MM.1S (cell line): ENCODE data around the gene PDIA6.

Experiments used
- DNase-seq: peaks from one replicate; pipeline ENCODE4 v3.0.0-alpha.2; 2015
- H2AFZ ChIP-seq: fragments of 300-600 bp; sonication (generic); 2 replicates; pipeline ENCODE4 v1.6.0; 2016; ENCODE audit warnings: antibody characterized with exemption, low read length
- H3F3A ChIP-seq: fragments of 300-600 bp; sonication (generic); 2 replicates; pipeline ENCODE4 v1.6.1; 2016; ENCODE audit warnings: mild to moderate bottlenecking, antibody characterized with exemption, low read length, moderate library complexity, mixed read lengths; ENCODE audit not compliant: insufficient read depth
- H3K27ac ChIP-seq: fragments of 300-600 bp; sonication (generic); 2 replicates; pipeline ENCODE4 v1.5.1; 2016; ENCODE audit warnings: mild to moderate bottlenecking, low read length
- H3K27me3 ChIP-seq: fragments of 300-600 bp; sonication (generic); replicated peaks from 2 replicates; pipeline ENCODE4 v1.6.0; 2016; ENCODE audit warnings: low read length; ENCODE audit not compliant: insufficient read depth
- H3K36me3 ChIP-seq: fragments of 300-600 bp; sonication (generic); replicated peaks from 2 replicates; pipeline ENCODE4 v1.6.1; 2016; ENCODE audit warnings: mild to moderate bottlenecking, low read length, mixed read lengths; ENCODE audit not compliant: insufficient read depth
- H3K4me1 ChIP-seq: fragments of 300-600 bp; sonication (generic); 2 replicates; pipeline ENCODE4 v1.6.1; 2016; ENCODE audit warnings: low read length, mixed read lengths
- H3K4me2 ChIP-seq: fragments of 300-600 bp; sonication (generic); 2 replicates; pipeline ENCODE4 v1.6.0; 2016; ENCODE audit warnings: low read depth, low read length
- H3K4me3 ChIP-seq: fragments of 300-600 bp; sonication (generic); 2 replicates; pipeline ENCODE4 v1.5.1; 2016; ENCODE audit warnings: low read length, mixed read lengths
- H3K79me2 ChIP-seq: fragments of 300-600 bp; sonication (generic); 2 replicates; pipeline ENCODE4 v1.6.1; 2016; ENCODE audit warnings: mixed run types, low read length, mixed read lengths
- H3K9ac ChIP-seq: fragments of 300-600 bp; sonication (generic); 2 replicates; pipeline ENCODE4 v1.6.1; 2016; ENCODE audit warnings: low read length, mixed read lengths
- H3K9me2 ChIP-seq: fragments of 300-600 bp; sonication (generic); replicated peaks from 2 replicates; pipeline ENCODE4 v1.6.1; 2016; ENCODE audit warnings: mild to moderate bottlenecking, low read length, mixed read lengths; ENCODE audit not compliant: insufficient read depth
- H3K9me3 ChIP-seq: fragments of 300-600 bp; sonication (generic); replicated peaks from 2 replicates; pipeline ENCODE4 v1.6.1; 2016; ENCODE audit warnings: mild to moderate bottlenecking, low read length, mixed read lengths; ENCODE audit not compliant: insufficient read depth
- H4K20me1 ChIP-seq: fragments of 300-600 bp; sonication (generic); 2 replicates; pipeline ENCODE4 v1.6.1; 2016; ENCODE audit warnings: mild to moderate bottlenecking, low read length, moderate library complexity, mixed read lengths; ENCODE audit not compliant: insufficient read depth
- CTCF ChIP-seq: fragments of 300-600 bp; sonication (generic); IDR thresholded peaks from 2 replicates; pipeline ENCODE4 v1.5.1; 2016; ENCODE audit warnings: antibody characterized with exemption, low read length, mixed read lengths
- EZH2 ChIP-seq: fragments of 300-600 bp; sonication (generic); optimal IDR thresholded peaks from 2 replicates; pipeline ENCODE3; 2017; ENCODE audit warnings: low read depth, mild to moderate bottlenecking, antibody characterized with exemption, low read length, mixed read lengths
- EZH2phosphoT487 ChIP-seq: fragments of 300-600 bp; sonication (generic); IDR thresholded peaks from 2 replicates; pipeline ENCODE4 v1.6.1; 2018; ENCODE audit warnings: antibody characterized with exemption, low read length

The PDIA6 gene

DNA sequence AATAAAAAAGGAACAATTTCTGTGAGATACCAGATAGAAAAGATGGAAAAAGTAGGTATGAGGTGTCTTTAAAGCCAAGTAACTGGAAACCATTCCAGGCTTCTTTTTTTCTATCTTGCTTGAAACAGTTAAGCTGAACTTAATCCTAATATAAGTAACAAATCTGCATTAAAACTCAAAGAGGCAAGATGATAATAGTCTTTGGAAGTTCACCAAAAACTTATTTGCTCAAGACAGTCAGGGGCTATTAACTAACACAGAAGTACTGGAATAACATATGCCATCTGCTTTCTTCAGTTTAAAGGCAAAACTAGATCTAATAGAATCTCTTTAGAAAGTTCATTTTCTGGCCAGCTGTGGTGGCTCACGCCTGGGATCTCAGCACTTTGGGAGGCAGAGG is 18.8 kb downstream of the PDIA6 start:
- Histone ChIP-seq H3K9me2 (no peaks in the 10 kb centered on the region), H3K27ac (peak overlapping the region; percentile 93; the same call in 1 of the 2 replicates), H3K4me1 (peaks cover 60% of the 10 kb centered on the region), H3K79me2 (peaks cover 67% of the 10 kb centered on the region), H2AFZ (no peak overlapping the region), H3K9me3 (no peaks in the 10 kb centered on the region), H3K9ac (no peak overlapping the region), H4K20me1 (0 out of 2 replicates have a peak, but pooled peaks cover 2% of the 10 kb centered on the region), H3F3A (peaks cover 52% of the 10 kb centered on the region), H3K27me3 (no peaks in the 10 kb centered on the region), H3K4me2 (peak overlapping the region; percentile 22; the same call in 1 of the 2 replicates), H3K36me3 (peaks cover 22% of the 10 kb centered on the region), H3K4me3 (no peak overlapping the region)
- TF ChIP-seq EZH2 (no peak), CTCF (no peak), EZH2phosphoT487 (no peak)
- no peak for DNase-seq

- Histone ChIP-seq H3K4me3 (0 out of 2 replicates have a peak overlapping the region, but pooled peaks have one; percentile 8), H3K79me2 (peaks cover 66% of the 10 kb centered on the region), H3K27me3 (no peaks in the 10 kb centered on the region), H3K9ac (peak overlapping the region; percentile 55), H4K20me1 (no peaks in the 10 kb centered on the region), H3K4me2 (peak overlapping the region; percentile 74), H3K4me1 (peaks cover 60% of the 10 kb centered on the region), H3K36me3 (peaks cover 28% of the 10 kb centered on the region), H3K9me3 (no peaks in the 10 kb centered on the region), H3K27ac (peak overlapping the region; percentile 93), H2AFZ (no peak overlapping the region), H3F3A (peaks cover 52% of the 10 kb centered on the region), H3K9me2 (no peaks in the 10 kb centered on the region)
- TF ChIP-seq EZH2 (no peak), CTCF (peak; percentile 19)
- no peak for DNase-seq
These were observed 19.8 kb downstream of the PDIA6 start for GRCh38 chr2:10792660-10793400.

GRCh38 chr2:10792001-10792634 is 20.5 kb downstream of the PDIA6 start:
- Histone ChIP-seq H3K9me3 (no peaks in the 10 kb centered on the region), H4K20me1 (no peaks in the 10 kb centered on the region), H3K4me1 (peaks cover 60% of the 10 kb centered on the region), H2AFZ (no peak overlapping the region), H3K4me2 (peak overlapping the region; percentile 74), H3K36me3 (peaks cover 27% of the 10 kb centered on the region), H3K4me3 (peak overlapping the region; percentile 8; the same call in 1 of the 2 replicates), H3K27me3 (no peaks in the 10 kb centered on the region), H3K27ac (peak overlapping the region; percentile 93), H3F3A (peaks cover 52% of the 10 kb centered on the region), H3K79me2 (peaks cover 64% of the 10 kb centered on the region), H3K9me2 (no peaks in the 10 kb centered on the region), H3K9ac (peak overlapping the region; percentile 55)
- peak; percentile 93 for DNase-seq
- no peak for TF ChIP-seq EZH2
- TF ChIP-seq EZH2phosphoT487 = no peak
- no peak for TF ChIP-seq CTCF
